Measurements from ENCODE around the gene PEA15.
A peak's percentile ranks its signal among the peaks of the same experiment; 100 is the strongest.

The PEA15 gene

GRCh38 chr1:160186246-160186645 lies 18.9 kb upstream of the PEA15 start:
- DNase-seq, result no peak

- no peak for DNase-seq
Measured at GRCh38 chr1:160186729-160187128, 18.5 kb upstream of the PEA15 start.

- DNase-seq, result no peak
Measured at GRCh38 chr1:160187407-160187806, 17.8 kb upstream of the PEA15 start.

GRCh38 chr1:160188341-160188740 lies 16.8 kb upstream of the PEA15 start:
- DNase-seq, result no peak

- DNase-seq, result no peak
Measured at GRCh38 chr1:160189649-160190625, 15.2 kb upstream of the PEA15 start, which contains the start of gene CASQ1. Gene CASQ1, plus strand, starts transcription at chr1:160190575. Its CDS starts 177 bp downstream, at chr1:160190752.

GRCh38 chr1:160191756-160192155 lies 13.4 kb upstream of the PEA15 start:
- no peak for DNase-seq

GRCh38 chr1:160192234-160192633 lies 12.9 kb upstream of the PEA15 start:
- no peak for DNase-seq

GRCh38 chr1:160193091-160193819 lies 11.9 kb upstream of the PEA15 start:
- peak; percentile 67 for DNase-seq

GRCh38 chr1:160193832-160194736 lies 11.1 kb upstream of the PEA15 start:
- DNase-seq, result no peak

- no peak for DNase-seq
Measured at GRCh38 chr1:160194737-160195059, 10.5 kb upstream of the PEA15 start.

GRCh38 chr1:160196143-160196542 lies 9.0 kb upstream of the PEA15 start:
- DNase-seq, result no peak

- no peak for DNase-seq
Measured at GRCh38 chr1:160197231-160197630, 8.0 kb upstream of the PEA15 start.

GRCh38 chr1:160200786-160201185 lies 4.4 kb upstream of the PEA15 start:
- no peak for DNase-seq

- no peak for DNase-seq
Measured at GRCh38 chr1:160204526-160205241, 500 bp upstream of the PEA15 start.

GRCh38 chr1:160206036-160206389 lies 829 bp downstream of the PEA15 start:
- no peak for DNase-seq

- no peak for DNase-seq
Measured at GRCh38 chr1:160206421-160207117, 1.4 kb downstream of the PEA15 start.

GRCh38 chr1:160207118-160207650 lies 2.0 kb downstream of the PEA15 start:
- no peak for DNase-seq

- no peak for DNase-seq
Measured at GRCh38 chr1:160207771-160208556, 2.8 kb downstream of the PEA15 start.

GRCh38 chr1:160208557-160209320 lies 3.6 kb downstream of the PEA15 start:
- DNase-seq, result no peak
